K562 (cell line): ENCODE measurements around the gene ZNF726. TPM values are rescaled to one million over a fixed set of nuclear protein-coding genes. Genes with fewer than 3 reads are reported as not detected.

Source experiments
- ATAC-seq: fragments of 200-7000 bp; cut with Tn5 transposase; 3 replicates; pipeline ENCODE4 v1.9.1; 2020; ENCODE audit warnings: moderate library complexity
- BruUV-seq: library from RNA; stranded (reverse); fragments of 400-500 nt; replicated peaks from 2 replicates; lab custom pipeline; 2021; lab: Mats Ljungman, UMichigan
- CTCF ChIA-PET: fragments of 300-600 bp; formaldehyde crosslinking; extraction: SDS; loops from one replicate; lab custom pipeline; 2021; ENCODE audit warnings: low intra/inter-chr PET ratio; lab: Yijun Ruan, JAX
- POLR2A ChIA-PET: fragments of 300-600, 350-650 bp; sonication (Branson Sonifier 250); formaldehyde crosslinking; extraction: SDS; loops from one replicate; lab custom pipeline; 2021; ENCODE audit warnings: antibody characterized with exemption, inconsistent platforms; lab: Yijun Ruan, JAX
- DNase-seq, 4 experiments: peaks; one replicate each; pipeline versions ENCODE4 v3.0.0 to v3.0.0-alpha.2; 2011 to 2018; ENCODE audit warnings: low spot score in 3 of 4, mixed read lengths in 3 of 4; ENCODE audit errors: extremely low read depth in 1 of 4
- FAIRE-seq: peaks from 2 replicates; lab custom pipeline; 2011; peaks lifted over from hg19 to GRCh38; lab: Jason Lieb, UNC
- H2AFZ ChIP-seq: 2 replicates; pipeline ENCODE4 v1.6.0; 2011; ENCODE audit warnings: low read depth, low read length, control low read depth, inconsistent platforms
- H3K27ac ChIP-seq: fragments of 200-600 bp; 3 replicates; pipeline ENCODE4 v1.8.0; 2011; ENCODE audit warnings: low read depth, mild to moderate bottlenecking, control low read depth, inconsistent platforms, low read length, moderate library complexity, mixed read lengths; ENCODE audit errors: extremely low read depth
- H3K27me3 ChIP-seq, 2 experiments: fragments of 300-600 bp in 1 of 2; 2 replicates in 1 of 2; 3 replicates in 1 of 2; pipeline versions ENCODE4 v1.6.0 to v1.8.0; 2011; ENCODE audit warnings: inconsistent platforms in 2 of 2, low read length in 2 of 2, mild to moderate bottlenecking in 1 of 2, mixed read lengths in 1 of 2, moderate library complexity in 1 of 2; ENCODE audit not compliant: control insufficient read depth in 2 of 2, insufficient read depth in 2 of 2
- H3K36me3 ChIP-seq: fragments of 300-600 bp; 3 replicates; pipeline ENCODE4 v1.8.0; 2011; ENCODE audit warnings: mild to moderate bottlenecking, low read length, inconsistent platforms; ENCODE audit not compliant: control insufficient read depth, insufficient read depth
- H3K4me1 ChIP-seq, 2 experiments: fragments of 200-600 bp in 1 of 2; replicated peaks in 1 of 2; 2 replicates in 1 of 2; 3 replicates in 1 of 2; pipeline versions ENCODE4 v1.5.1 to v1.8.0; 2011; ENCODE audit warnings: inconsistent platforms in 2 of 2, low read length in 2 of 2, mild to moderate bottlenecking in 1 of 2, mixed read lengths in 1 of 2, moderate library complexity in 1 of 2; ENCODE audit not compliant: control insufficient read depth in 2 of 2, insufficient read depth in 2 of 2
- H3K4me2 ChIP-seq: 2 replicates; pipeline ENCODE4 v1.6.1; 2011; ENCODE audit warnings: low read length, control low read depth, inconsistent platforms, mixed read lengths; ENCODE audit not compliant: insufficient read depth
- H3K4me3 ChIP-seq: fragments of 200-600 bp; sonication (generic), shearing (Covaris generic); 2 replicates; pipeline ENCODE4 v1.5.1; 2016; ENCODE audit warnings: control low read depth, inconsistent platforms
- H3K79me2 ChIP-seq: fragments of 200-600 bp; 3 replicates; pipeline ENCODE4 v1.8.0; 2011; ENCODE audit warnings: low read length, inconsistent platforms; ENCODE audit not compliant: control insufficient read depth, insufficient read depth
- H3K9ac ChIP-seq, 2 experiments: 2 replicates each; pipeline versions ENCODE4 v1.6.0 to v1.6.1; 2011; ENCODE audit warnings: low read depth in 2 of 2, low read length in 2 of 2, control low read depth in 1 of 2, inconsistent platforms in 1 of 2, mild to moderate bottlenecking in 1 of 2, mixed read lengths in 1 of 2; ENCODE audit not compliant: insufficient read depth in 1 of 2
- H3K9me1 ChIP-seq: one replicate; pipeline ENCODE4 v1.6.0; 2011; ENCODE audit warnings: inconsistent platforms, mild to moderate bottlenecking, low read length, moderate library complexity; ENCODE audit not compliant: control insufficient read depth, insufficient read depth
- H3K9me3 ChIP-seq: replicated peaks from 2 replicates; pipeline ENCODE4 v1.5.1; 2011; ENCODE audit warnings: low read depth, low read length, inconsistent platforms; ENCODE audit not compliant: control insufficient read depth, insufficient read depth
- H4K20me1 ChIP-seq: replicated peaks from 2 replicates; pipeline ENCODE4 v1.6.1; 2011; ENCODE audit warnings: low read length, inconsistent platforms, mixed read lengths; ENCODE audit not compliant: control insufficient read depth, insufficient read depth
- BMI1 ChIP-seq: fragments of 150-350 bp; IDR thresholded peaks from 2 replicates; pipeline ENCODE4 v1.6.1; 2014; ENCODE audit warnings: low read length
- DMBX1 ChIP-seq: fragments of 250-450 bp; sonication (Bioruptor Pico); IDR thresholded peaks from 2 replicates; pipeline ENCODE4 v1.8.0; 2022; ENCODE audit warnings: inconsistent platforms, mild to moderate bottlenecking, moderate library complexity, borderline replicate concordance
- FOXJ2 ChIP-seq: fragments of 200-800 bp; sonication (Bioruptor generic); IDR thresholded peaks from 2 replicates; pipeline ENCODE4 v1.6.1; 2016; ENCODE audit warnings: missing genetic modification characterization, missing compliant biosample characterization
- FOXJ3 ChIP-seq: sonication (generic); formaldehyde crosslinking; IDR thresholded peaks from 2 replicates; pipeline ENCODE4 v1.4.0; 2020; ENCODE audit warnings: mild to moderate bottlenecking, missing genetic modification reagents
- KHSRP ChIP-seq: fragments of 450-650 bp; IDR thresholded peaks from 2 replicates; pipeline ENCODE4 v1.6.1; 2017
- MYNN ChIP-seq, 2 experiments: sonication (generic); formaldehyde crosslinking in 1 of 2; IDR thresholded peaks; 2 replicates each; pipeline versions ENCODE4 v1.5.0 to v1.6.1; 2016 to 2020; ENCODE audit warnings: antibody characterized with exemption in 1 of 2, missing genetic modification reagents in 1 of 2
- RUNX1 ChIP-seq: sonication (generic); IDR thresholded peaks from 2 replicates; pipeline ENCODE4 v1.6.1; 2016; ENCODE audit warnings: antibody characterized with exemption, low read depth
- SMARCE1 ChIP-seq: fragments of 450-650 bp; IDR thresholded peaks from 2 replicates; pipeline ENCODE4 v1.7.1; 2016; ENCODE audit warnings: mild to moderate bottlenecking
- ZNF133 ChIP-seq: fragments of 250-450 bp; sonication (Bioruptor Pico); IDR thresholded peaks from 2 replicates; pipeline ENCODE4 v1.4.0; 2020; ENCODE audit warnings: mild to moderate bottlenecking
- ZNF197 ChIP-seq: fragments of 200-800 bp; sonication (Bioruptor generic); IDR thresholded peaks from 2 replicates; pipeline ENCODE4 v1.6.1; 2016; ENCODE audit warnings: low read depth, missing genetic modification characterization, missing compliant biosample characterization
- whole genome bisulfite sequencing: fragments of 100-300 bp; shearing (Covaris generic); methylation state at CpG from one replicate; pipeline ENCODE4 v1.1.6; 2016; ENCODE audit warnings: low coverage, mixed read lengths; ENCODE audit not compliant: insufficient coverage; ENCODE audit errors: missing lambda C conversion rate; 5-methylcytosine and 5-hydroxymethylcytosine counted together
- in situ Hi-C: fragments of 300-500 bp; cut with MboI; formaldehyde crosslinking; loops from 4 replicates; pipeline ENCODE4 v1.15.0; 2018; ENCODE audit warnings: inconsistent platforms, mixed read lengths
- intact Hi-C: fragments of 100-400 bp; cut with micrococcal nuclease; formaldehyde crosslinking; loops from 2 replicates; pipeline ENCODE4 v1.14.2; 2022
- polyA plus RNA-seq, 8 experiments: library from polyadenylated mRNA; depleted of rRNA in 4 of 8; stranded (reverse) in 5 of 8; unstranded in 3 of 8; fragments of >200 nt; fragmentation: Nextera tagmentation in 2 of 8; fragmentation: Illumina TruSeq in 1 of 8; extraction: Ambion mirVana in 2 of 8; extraction: Trizol in 1 of 8; gene quantifications; 2 replicates each; pipeline versions ENCODE4 v1.2.1 to v1.2.3, GENCODE V29; 2011 to 2014; ENCODE audit warnings: inconsistent platforms in 1 of 8, missing spikeins in 1 of 8
- total RNA-seq, 7 experiments: library from RNA; depleted of rRNA in 6 of 7; stranded (reverse); fragments of >200 nt in 6 of 7; fragmentation: Illumina TruSeq in 2 of 7; extraction: Trizol in 2 of 7; gene quantifications; 2 replicates each; pipeline versions ENCODE4 v1.2.1 to v1.2.3, GENCODE V29; 2011 to 2021; ENCODE audit warnings: low replicate concordance in 1 of 7
- TF ChIP-seq, protein P1 (sequence below): sonication (generic); formaldehyde crosslinking; IDR thresholded peaks from 2 replicates; pipeline ENCODE4 v1.8.0; 2022; ENCODE audit warnings: mild to moderate bottlenecking, low read depth, missing genetic modification reagents
- TF ChIP-seq, protein P2 (sequence below): fragments of 250-450 bp; sonication (Bioruptor Pico); IDR thresholded peaks from 2 replicates; pipeline ENCODE4 v1.8.0; 2021; ENCODE audit warnings: mild to moderate bottlenecking, moderate library complexity
- TF ChIP-seq, protein P3 (sequence below): fragments of 250-450 bp; sonication (Bioruptor Pico); IDR thresholded peaks from 2 replicates; pipeline ENCODE4 v1.8.0; 2022; ENCODE audit warnings: moderate library complexity, mild to moderate bottlenecking, inconsistent platforms
- TF ChIP-seq, protein P4 (sequence below): fragments of 450-650 bp; IDR thresholded peaks from 2 replicates; pipeline ENCODE4 v1.6.1; 2017; ENCODE audit warnings: antibody characterized with exemption, mild to moderate bottlenecking
- TF ChIP-seq, protein P5 (sequence below): fragments of 250-450 bp; sonication (Bioruptor Pico); IDR thresholded peaks from 2 replicates; pipeline ENCODE4 v1.4.0; 2020; ENCODE audit warnings: mild to moderate bottlenecking

Gene ZNF726
- total and polyA plus RNA-seq, 9 of the 15 experiments (the other 6 are each of a cell fraction or from before 2014, with no cell fraction given): 8.6 to 20.8 (median 14.6) TPM

DNA sequence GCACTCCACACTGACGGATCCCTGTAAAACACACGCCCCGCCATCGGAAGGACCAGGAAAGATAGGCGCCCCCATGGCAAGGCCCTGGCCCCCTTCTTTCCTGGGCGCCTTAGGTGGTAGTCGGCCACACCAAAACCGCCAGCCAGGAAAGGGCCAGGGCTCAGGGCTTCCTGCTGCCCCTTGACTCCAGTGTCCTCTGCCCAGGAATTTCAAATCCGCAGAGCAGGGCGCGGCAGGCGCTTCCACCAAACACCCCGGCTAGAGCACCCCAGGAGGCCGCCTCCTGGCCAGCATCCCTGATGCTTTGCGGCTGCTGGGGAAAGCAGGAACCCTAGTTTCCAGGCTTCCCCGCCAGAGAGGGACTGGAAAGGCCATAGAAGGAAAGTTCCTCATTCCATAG, 57.5 kb downstream of the ZNF726 start:
- Histone ChIP-seq H4K20me1 (no peaks in the 10 kb centered on the region), H3K9me1 (no peaks in the 10 kb centered on the region), H3K27me3 (no peaks in the 10 kb centered on the region), H3K9me3 (no peaks in the 10 kb centered on the region), H3K9ac (no peak overlapping the region), H3K79me2 (no peaks in the 10 kb centered on the region), H3K27ac (no peak overlapping the region), H3K4me3 (no peak overlapping the region), H3K4me2 (no peak overlapping the region), H2AFZ (no peak overlapping the region), H3K4me1 (no peaks in the 10 kb centered on the region), H3K36me3 (no peaks in the 10 kb centered on the region)
- intact Hi-C loops: no loop called here
- ChIA-PET CTCF (no interaction called here), POLR2A (no interaction called here)
- FAIRE-seq (no peak), ATAC-seq (no peak), DNase-seq (no peak)
- in situ Hi-C loops: no loop called here
- no TSS peak for BruUV-seq
- 0% methylated on average over 9 of the region's 16 CpGs for WGBS
- TF ChIP-seq BMI1 (no peak), SMARCE1 (no peak), ZNF133 (CRISPR knock-in tag) (no peak), MYNN (IDR thresholded peaks at IDR 0.05) (no peak), MYNN (CRISPR knock-in tag; IDR thresholded peaks at IDR 0.05) (no peak), FOXJ2 (tag) (no peak), RUNX1 (no peak), ZNF197 (CRISPR knock-in tag) (no peak), DMBX1 (CRISPR knock-in tag) (no peak), KHSRP (no peak), FOXJ3 (CRISPR knock-in tag) (no peak)
- TF ChIP-seq, protein P1, sequence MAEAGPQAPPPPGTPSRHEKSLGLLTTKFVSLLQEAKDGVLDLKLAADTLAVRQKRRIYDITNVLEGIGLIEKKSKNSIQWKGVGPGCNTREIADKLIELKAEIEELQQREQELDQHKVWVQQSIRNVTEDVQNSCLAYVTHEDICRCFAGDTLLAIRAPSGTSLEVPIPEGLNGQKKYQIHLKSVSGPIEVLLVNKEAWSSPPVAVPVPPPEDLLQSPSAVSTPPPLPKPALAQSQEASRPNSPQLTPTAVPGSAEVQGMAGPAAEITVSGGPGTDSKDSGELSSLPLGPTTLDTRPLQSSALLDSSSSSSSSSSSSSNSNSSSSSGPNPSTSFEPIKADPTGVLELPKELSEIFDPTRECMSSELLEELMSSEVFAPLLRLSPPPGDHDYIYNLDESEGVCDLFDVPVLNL (CRISPR knock-in tag): no peak
- TF ChIP-seq, protein P2, sequence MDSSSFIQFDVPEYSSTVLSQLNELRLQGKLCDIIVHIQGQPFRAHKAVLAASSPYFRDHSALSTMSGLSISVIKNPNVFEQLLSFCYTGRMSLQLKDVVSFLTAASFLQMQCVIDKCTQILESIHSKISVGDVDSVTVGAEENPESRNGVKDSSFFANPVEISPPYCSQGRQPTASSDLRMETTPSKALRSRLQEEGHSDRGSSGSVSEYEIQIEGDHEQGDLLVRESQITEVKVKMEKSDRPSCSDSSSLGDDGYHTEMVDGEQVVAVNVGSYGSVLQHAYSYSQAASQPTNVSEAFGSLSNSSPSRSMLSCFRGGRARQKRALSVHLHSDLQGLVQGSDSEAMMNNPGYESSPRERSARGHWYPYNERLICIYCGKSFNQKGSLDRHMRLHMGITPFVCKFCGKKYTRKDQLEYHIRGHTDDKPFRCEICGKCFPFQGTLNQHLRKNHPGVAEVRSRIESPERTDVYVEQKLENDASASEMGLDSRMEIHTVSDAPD (CRISPR knock-in tag): no peak
- TF ChIP-seq, protein P3, sequence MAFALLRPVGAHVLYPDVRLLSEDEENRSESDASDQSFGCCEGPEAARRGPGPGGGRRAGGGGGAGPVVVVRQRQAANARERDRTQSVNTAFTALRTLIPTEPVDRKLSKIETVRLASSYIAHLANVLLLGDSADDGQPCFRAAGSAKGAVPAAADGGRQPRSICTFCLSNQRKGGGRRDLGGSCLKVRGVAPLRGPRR (CRISPR knock-in tag): no peak
- TF ChIP-seq, protein P4, sequence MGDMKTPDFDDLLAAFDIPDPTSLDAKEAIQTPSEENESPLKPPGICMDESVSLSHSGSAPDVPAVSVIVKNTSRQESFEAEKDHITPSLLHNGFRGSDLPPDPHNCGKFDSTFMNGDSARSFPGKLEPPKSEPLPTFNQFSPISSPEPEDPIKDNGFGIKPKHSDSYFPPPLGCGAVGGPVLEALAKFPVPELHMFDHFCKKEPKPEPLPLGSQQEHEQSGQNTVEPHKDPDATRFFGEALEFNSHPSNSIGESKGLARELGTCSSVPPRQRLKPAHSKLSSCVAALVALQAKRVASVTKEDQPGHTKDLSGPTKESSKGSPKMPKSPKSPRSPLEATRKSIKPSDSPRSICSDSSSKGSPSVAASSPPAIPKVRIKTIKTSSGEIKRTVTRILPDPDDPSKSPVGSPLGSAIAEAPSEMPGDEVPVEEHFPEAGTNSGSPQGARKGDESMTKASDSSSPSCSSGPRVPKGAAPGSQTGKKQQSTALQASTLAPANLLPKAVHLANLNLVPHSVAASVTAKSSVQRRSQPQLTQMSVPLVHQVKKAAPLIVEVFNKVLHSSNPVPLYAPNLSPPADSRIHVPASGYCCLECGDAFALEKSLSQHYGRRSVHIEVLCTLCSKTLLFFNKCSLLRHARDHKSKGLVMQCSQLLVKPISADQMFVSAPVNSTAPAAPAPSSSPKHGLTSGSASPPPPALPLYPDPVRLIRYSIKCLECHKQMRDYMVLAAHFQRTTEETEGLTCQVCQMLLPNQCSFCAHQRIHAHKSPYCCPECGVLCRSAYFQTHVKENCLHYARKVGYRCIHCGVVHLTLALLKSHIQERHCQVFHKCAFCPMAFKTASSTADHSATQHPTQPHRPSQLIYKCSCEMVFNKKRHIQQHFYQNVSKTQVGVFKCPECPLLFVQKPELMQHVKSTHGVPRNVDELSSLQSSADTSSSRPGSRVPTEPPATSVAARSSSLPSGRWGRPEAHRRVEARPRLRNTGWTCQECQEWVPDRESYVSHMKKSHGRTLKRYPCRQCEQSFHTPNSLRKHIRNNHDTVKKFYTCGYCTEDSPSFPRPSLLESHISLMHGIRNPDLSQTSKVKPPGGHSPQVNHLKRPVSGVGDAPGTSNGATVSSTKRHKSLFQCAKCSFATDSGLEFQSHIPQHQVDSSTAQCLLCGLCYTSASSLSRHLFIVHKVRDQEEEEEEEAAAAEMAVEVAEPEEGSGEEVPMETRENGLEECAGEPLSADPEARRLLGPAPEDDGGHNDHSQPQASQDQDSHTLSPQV: no peak
- TF ChIP-seq, protein P5, sequence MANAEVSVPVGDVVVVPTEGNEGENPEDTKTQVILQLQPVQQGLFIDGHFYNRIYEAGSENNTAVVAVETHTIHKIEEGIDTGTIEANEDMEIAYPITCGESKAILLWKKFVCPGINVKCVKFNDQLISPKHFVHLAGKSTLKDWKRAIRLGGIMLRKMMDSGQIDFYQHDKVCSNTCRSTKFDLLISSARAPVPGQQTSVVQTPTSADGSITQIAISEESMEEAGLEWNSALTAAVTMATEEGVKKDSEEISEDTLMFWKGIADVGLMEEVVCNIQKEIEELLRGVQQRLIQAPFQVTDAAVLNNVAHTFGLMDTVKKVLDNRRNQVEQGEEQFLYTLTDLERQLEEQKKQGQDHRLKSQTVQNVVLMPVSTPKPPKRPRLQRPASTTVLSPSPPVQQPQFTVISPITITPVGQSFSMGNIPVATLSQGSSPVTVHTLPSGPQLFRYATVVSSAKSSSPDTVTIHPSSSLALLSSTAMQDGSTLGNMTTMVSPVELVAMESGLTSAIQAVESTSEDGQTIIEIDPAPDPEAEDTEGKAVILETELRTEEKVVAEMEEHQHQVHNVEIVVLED: no peak
